Thyroid gland (tissue), 4 donors: ENCODE results near the gene SUSD2. TPM values are rescaled to one million over a fixed set of nuclear protein-coding genes. Genes with fewer than 3 reads are reported as not detected.

Source experiments
- total RNA-seq, 4 donors: library from RNA; depleted of rRNA; stranded (reverse); fragments of >200 nt; gene quantifications; one replicate each; pipeline ENCODE4 v1.2.3, GENCODE V29; 2016

The SUSD2 gene
- total RNA-seq, 4 donors from 2014 or later: 9.5 to 22.5 (median 15.1) TPM

Other genes starting within 250 kb of the SUSD2 start
- 10 to 100 TPM in 2 of 4 donors, 1 to 10 TPM in 1, under 1 TPM in 1; 0.93 to 13.8 (median 6.2) TPM for gene GSTT2B, start 220.3 kb upstream of the SUSD2 start, total RNA-seq
- gene DDTL, start 214.6 kb upstream of the SUSD2 start, total RNA-seq: 1 to 10 TPM in 2 of 4 donors, under 1 TPM in 1, not detected in 1; 0.27 to 1.7 (median 1.4) TPM
- 100 to 1,000 TPM in 3 of 4 donors, 10 to 100 TPM in 1; 53.5 to 162 (median 106) TPM for gene DDT, start 207.0 kb upstream of the SUSD2 start, total RNA-seq
- gene GSTT2, start 201.4 kb upstream of the SUSD2 start, total RNA-seq: 1 to 10 TPM in 1 of 4 donors, under 1 TPM in 1, not detected in 2; 0.40 to 1.9 TPM
- not detected for gene GSTT4, start 176.0 kb upstream of the SUSD2 start, total RNA-seq
- 100 to 1,000 TPM in 3 of 4 donors, 10 to 100 TPM in 1; 48.1 to 116 (median 103) TPM for gene CABIN1, start 170.2 kb upstream of the SUSD2 start, total RNA-seq
- gene GGT5, start 63.6 kb downstream of the SUSD2 start, total RNA-seq: 10 to 100 TPM; 59.0 to 99.3 (median 86.3) TPM
- gene SPECC1L, start 89.3 kb downstream of the SUSD2 start, total RNA-seq: 100 to 1,000 TPM in 1 of 4 donors, 10 to 100 TPM in 3; 65.2 to 102 (median 69.2) TPM
- 1 to 10 TPM; 1.4 to 3.0 (median 2.5) TPM for gene ADORA2A, start 246.1 kb downstream of the SUSD2 start, total RNA-seq